ENCODE measurements around the gene PRDM4. TPM values are rescaled to one million over a fixed set of nuclear protein-coding genes. Genes with fewer than 3 reads are reported as not detected.

Gene PRDM4
- total and polyA plus RNA-seq, 4 donors: 2.3 to 7.5 (median 5.6) TPM

DNA sequence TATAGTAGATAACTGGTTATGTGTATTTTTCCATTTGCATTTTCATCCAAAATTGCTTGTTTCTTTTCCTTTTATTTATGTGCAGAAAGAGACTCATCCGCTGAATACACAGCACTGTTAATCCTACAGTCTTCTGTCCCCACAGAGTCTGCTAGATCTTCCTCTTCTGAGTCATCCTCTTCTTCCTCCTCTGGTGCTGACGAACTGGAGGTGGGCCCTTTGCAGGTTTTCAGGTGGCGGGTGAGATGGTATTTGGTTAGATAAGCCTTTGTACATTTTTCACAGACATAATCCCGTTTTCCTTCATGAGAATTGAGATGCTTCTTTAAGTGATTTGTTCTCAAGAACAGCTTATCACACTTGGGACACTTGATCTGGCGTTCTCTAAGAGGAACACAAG is 26.8 kb downstream of the PRDM4 start:
- no peak for TF ChIP-seq SP1 (IDR thresholded peaks at IDR 0.05)
- TF ChIP-seq, protein P1, sequence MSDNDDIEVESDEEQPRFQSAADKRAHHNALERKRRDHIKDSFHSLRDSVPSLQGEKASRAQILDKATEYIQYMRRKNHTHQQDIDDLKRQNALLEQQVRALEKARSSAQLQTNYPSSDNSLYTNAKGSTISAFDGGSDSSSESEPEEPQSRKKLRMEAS (IDR thresholded peaks at IDR 0.05): no peak
- no peaks in the 10 kb centered on the region for H3K9me3 ChIP-seq (ENCODE audit: control insufficient read depth in 4 of 4, low read length in 3 of 4)
- no peak overlapping the region for H3K27ac ChIP-seq (ENCODE audit: low read depth in 1 of 2, low read length in 2 of 2)
- H3K36me3 ChIP-seq (ENCODE audit: control insufficient read depth in 4 of 4, insufficient read depth in 3 of 4, low read depth in 1 of 4, low read length in 3 of 4): peaks cover 9 to 58% (median 43%) of the 10 kb centered on the region in 4 donors
- 92% methylated on average over 5 of the region's 5 CpGs for WGBS
- no peak for DNase-seq (ENCODE audit: low spot score)
- no peak overlapping the region for H3K9ac ChIP-seq (ENCODE audit: low read depth in 1 of 2, low read length in 2 of 2)
- no peak overlapping the region for H3K4me3 ChIP-seq (ENCODE audit: low read depth in 1 of 3, low read length in 3 of 3)
- no peaks in the 10 kb centered on the region for H3K4me1 ChIP-seq (ENCODE audit: control insufficient read depth in 4 of 4, insufficient read depth in 4 of 4, low read length in 3 of 4)
- no peaks in the 10 kb centered on the region for H3K27me3 ChIP-seq (ENCODE audit: control insufficient read depth in 4 of 4, insufficient read depth in 4 of 4, low read length in 3 of 4)

DNA sequence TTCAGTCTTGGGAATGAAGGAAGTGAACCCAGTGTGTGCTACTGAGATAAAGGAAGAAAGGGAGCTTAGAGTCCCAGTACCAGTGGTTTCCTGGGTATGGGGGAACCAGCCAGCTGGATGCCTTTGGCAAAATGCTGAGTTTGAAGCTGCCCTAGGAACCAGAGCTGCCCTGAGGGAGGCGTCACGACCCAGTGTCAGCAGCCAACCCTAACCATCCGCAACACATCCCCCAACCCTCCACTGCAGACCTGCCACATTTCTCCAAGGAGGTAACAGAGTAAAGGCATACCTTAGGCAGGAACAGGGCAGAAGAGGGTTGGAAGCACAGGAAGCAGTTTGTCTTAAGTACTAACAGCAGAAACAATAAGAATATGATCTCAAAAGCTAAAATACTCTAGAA is 28.6 kb downstream of the PRDM4 start:
- peaks cover 7 to 40% (median 26%) of the 10 kb centered on the region in 4 donors for H3K36me3 ChIP-seq (ENCODE audit: control insufficient read depth in 4 of 4, insufficient read depth in 3 of 4, low read depth in 1 of 4, low read length in 3 of 4)
- no peak overlapping the region for H3K9ac ChIP-seq (ENCODE audit: low read depth in 1 of 2, low read length in 2 of 2)
- DNase-seq (ENCODE audit: low spot score): no peak
- H3K9me3 ChIP-seq (ENCODE audit: control insufficient read depth in 4 of 4, low read length in 3 of 4): no peaks in the 10 kb centered on the region
- H3K27me3 ChIP-seq (ENCODE audit: control insufficient read depth in 4 of 4, insufficient read depth in 4 of 4, low read length in 3 of 4): no peaks in the 10 kb centered on the region
- WGBS: 89% methylated on average over 3 of the region's 3 CpGs
- TF ChIP-seq HNF4G (IDR thresholded peaks at IDR 0.05): no peak
- TF ChIP-seq EGR1 (IDR thresholded peaks at IDR 0.05; ENCODE audit: low read depth in 2 of 2): no peak
- TF ChIP-seq HNF4A (conservative IDR thresholded peaks at IDR 0.05): no peak
- TF ChIP-seq FOXA2 (IDR thresholded peaks at IDR 0.05): no peak
- no peak for TF ChIP-seq FOXA1 (IDR thresholded peaks at IDR 0.05)
- TF ChIP-seq, protein P2, sequence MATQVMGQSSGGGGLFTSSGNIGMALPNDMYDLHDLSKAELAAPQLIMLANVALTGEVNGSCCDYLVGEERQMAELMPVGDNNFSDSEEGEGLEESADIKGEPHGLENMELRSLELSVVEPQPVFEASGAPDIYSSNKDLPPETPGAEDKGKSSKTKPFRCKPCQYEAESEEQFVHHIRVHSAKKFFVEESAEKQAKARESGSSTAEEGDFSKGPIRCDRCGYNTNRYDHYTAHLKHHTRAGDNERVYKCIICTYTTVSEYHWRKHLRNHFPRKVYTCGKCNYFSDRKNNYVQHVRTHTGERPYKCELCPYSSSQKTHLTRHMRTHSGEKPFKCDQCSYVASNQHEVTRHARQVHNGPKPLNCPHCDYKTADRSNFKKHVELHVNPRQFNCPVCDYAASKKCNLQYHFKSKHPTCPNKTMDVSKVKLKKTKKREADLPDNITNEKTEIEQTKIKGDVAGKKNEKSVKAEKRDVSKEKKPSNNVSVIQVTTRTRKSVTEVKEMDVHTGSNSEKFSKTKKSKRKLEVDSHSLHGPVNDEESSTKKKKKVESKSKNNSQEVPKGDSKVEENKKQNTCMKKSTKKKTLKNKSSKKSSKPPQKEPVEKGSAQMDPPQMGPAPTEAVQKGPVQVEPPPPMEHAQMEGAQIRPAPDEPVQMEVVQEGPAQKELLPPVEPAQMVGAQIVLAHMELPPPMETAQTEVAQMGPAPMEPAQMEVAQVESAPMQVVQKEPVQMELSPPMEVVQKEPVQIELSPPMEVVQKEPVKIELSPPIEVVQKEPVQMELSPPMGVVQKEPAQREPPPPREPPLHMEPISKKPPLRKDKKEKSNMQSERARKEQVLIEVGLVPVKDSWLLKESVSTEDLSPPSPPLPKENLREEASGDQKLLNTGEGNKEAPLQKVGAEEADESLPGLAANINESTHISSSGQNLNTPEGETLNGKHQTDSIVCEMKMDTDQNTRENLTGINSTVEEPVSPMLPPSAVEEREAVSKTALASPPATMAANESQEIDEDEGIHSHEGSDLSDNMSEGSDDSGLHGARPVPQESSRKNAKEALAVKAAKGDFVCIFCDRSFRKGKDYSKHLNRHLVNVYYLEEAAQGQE (IDR thresholded peaks at IDR 0.05): no peak
- TF ChIP-seq, protein P3, sequence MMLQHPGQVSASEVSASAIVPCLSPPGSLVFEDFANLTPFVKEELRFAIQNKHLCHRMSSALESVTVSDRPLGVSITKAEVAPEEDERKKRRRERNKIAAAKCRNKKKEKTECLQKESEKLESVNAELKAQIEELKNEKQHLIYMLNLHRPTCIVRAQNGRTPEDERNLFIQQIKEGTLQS (IDR thresholded peaks at IDR 0.05): no peak
- TF ChIP-seq, protein P4, sequence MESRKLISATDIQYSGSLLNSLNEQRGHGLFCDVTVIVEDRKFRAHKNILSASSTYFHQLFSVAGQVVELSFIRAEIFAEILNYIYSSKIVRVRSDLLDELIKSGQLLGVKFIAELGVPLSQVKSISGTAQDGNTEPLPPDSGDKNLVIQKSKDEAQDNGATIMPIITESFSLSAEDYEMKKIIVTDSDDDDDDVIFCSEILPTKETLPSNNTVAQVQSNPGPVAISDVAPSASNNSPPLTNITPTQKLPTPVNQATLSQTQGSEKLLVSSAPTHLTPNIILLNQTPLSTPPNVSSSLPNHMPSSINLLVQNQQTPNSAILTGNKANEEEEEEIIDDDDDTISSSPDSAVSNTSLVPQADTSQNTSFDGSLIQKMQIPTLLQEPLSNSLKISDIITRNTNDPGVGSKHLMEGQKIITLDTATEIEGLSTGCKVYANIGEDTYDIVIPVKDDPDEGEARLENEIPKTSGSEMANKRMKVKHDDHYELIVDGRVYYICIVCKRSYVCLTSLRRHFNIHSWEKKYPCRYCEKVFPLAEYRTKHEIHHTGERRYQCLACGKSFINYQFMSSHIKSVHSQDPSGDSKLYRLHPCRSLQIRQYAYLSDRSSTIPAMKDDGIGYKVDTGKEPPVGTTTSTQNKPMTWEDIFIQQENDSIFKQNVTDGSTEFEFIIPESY (IDR thresholded peaks at IDR 0.05): no peak
- no peak for TF ChIP-seq JUND (IDR thresholded peaks at IDR 0.05)
- no peak for TF ChIP-seq TAF1 (conservative IDR thresholded peaks at IDR 0.05)
- TF ChIP-seq GABPA (IDR thresholded peaks at IDR 0.05 in 1 of 2, conservative IDR thresholded peaks at IDR 0.05 in 1 of 2): no peak
- TF ChIP-seq, protein P5, sequence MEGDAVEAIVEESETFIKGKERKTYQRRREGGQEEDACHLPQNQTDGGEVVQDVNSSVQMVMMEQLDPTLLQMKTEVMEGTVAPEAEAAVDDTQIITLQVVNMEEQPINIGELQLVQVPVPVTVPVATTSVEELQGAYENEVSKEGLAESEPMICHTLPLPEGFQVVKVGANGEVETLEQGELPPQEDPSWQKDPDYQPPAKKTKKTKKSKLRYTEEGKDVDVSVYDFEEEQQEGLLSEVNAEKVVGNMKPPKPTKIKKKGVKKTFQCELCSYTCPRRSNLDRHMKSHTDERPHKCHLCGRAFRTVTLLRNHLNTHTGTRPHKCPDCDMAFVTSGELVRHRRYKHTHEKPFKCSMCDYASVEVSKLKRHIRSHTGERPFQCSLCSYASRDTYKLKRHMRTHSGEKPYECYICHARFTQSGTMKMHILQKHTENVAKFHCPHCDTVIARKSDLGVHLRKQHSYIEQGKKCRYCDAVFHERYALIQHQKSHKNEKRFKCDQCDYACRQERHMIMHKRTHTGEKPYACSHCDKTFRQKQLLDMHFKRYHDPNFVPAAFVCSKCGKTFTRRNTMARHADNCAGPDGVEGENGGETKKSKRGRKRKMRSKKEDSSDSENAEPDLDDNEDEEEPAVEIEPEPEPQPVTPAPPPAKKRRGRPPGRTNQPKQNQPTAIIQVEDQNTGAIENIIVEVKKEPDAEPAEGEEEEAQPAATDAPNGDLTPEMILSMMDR (IDR thresholded peaks at IDR 0.05; ENCODE audit: low read depth, low read length, missing input control): no peak
- no peak for TF ChIP-seq SP1 (IDR thresholded peaks at IDR 0.05)
- TF ChIP-seq RXRA (IDR thresholded peaks at IDR 0.05): no peak
- no peak for TF ChIP-seq NR2F2 (IDR thresholded peaks at IDR 0.05)
- no peak for TF ChIP-seq RAD21 (IDR thresholded peaks at IDR 0.05)
- TF ChIP-seq YY1 (IDR thresholded peaks at IDR 0.05): no peak
- TF ChIP-seq, protein P1 (IDR thresholded peaks at IDR 0.05): no peak
- H3K27ac ChIP-seq (ENCODE audit: low read depth in 1 of 2, low read length in 2 of 2): no peak overlapping the region
- no peak overlapping the region for H3K4me3 ChIP-seq (ENCODE audit: low read depth in 1 of 3, low read length in 3 of 3)
- H3K4me1 ChIP-seq (ENCODE audit: control insufficient read depth in 4 of 4, insufficient read depth in 4 of 4, low read length in 3 of 4): no peaks in the 10 kb centered on the region

Data from liver (tissue), 9 donors.